Fibroblast of lung (primary cell): ENCODE results near the gene SRRM2. TPM values are rescaled to one million over a fixed set of nuclear protein-coding genes. Genes with fewer than 3 reads are reported as not detected.

Experiments
- DNase-seq, 2 donors: peaks; one replicate each; pipeline versions ENCODE4 v3.0.0 to v3.0.0-alpha.2; 2010; ENCODE audit warnings: low read depth in 2 of 2
- H2AFZ ChIP-seq: 2 replicates; pipeline ENCODE4 v1.5.1; 2012; ENCODE audit warnings: low read length, control low read depth, inconsistent platforms
- H3K27ac ChIP-seq: 2 replicates; pipeline ENCODE4 v1.5.1; 2011; ENCODE audit warnings: low read length, control low read depth; ENCODE audit not compliant: insufficient read depth
- H3K27me3 ChIP-seq: 2 replicates; pipeline ENCODE4 v1.5.1; 2011; ENCODE audit warnings: mild to moderate bottlenecking, low read length; ENCODE audit not compliant: control insufficient read depth, insufficient read depth
- H3K36me3 ChIP-seq: 2 replicates; pipeline ENCODE4 v1.5.1; 2011; ENCODE audit warnings: low read length; ENCODE audit not compliant: control insufficient read depth, insufficient read depth
- H3K4me1 ChIP-seq: 2 replicates; pipeline ENCODE4 v1.5.1; 2011; ENCODE audit warnings: low read length; ENCODE audit not compliant: control insufficient read depth, insufficient read depth; ENCODE audit errors: extremely low read depth
- H3K4me2 ChIP-seq: 2 replicates; pipeline ENCODE4 v1.5.1; 2011; ENCODE audit warnings: low read length, control low read depth; ENCODE audit not compliant: insufficient read depth; ENCODE audit errors: extremely low read depth
- H3K4me3 ChIP-seq, 4 experiments: fragments of 200-600 bp in 1 of 4; sonication (generic) in 1 of 4; replicated peaks in 1 of 4; 2 replicates each; pipeline ENCODE4 v1.5.1; 2011 to 2016; ENCODE audit warnings: low read length in 4 of 4, low read depth in 3 of 4, mild to moderate bottlenecking in 3 of 4, control low read depth in 2 of 4, inconsistent platforms in 1 of 4, mixed read lengths in 1 of 4; ENCODE audit not compliant: insufficient read depth in 1 of 4; ENCODE audit errors: control extremely low read depth in 1 of 4
- H3K79me2 ChIP-seq: 2 replicates; pipeline ENCODE4 v1.5.1; 2012; ENCODE audit warnings: mild to moderate bottlenecking, low read length, inconsistent platforms; ENCODE audit not compliant: control insufficient read depth, insufficient read depth
- H3K9ac ChIP-seq: 2 replicates; pipeline ENCODE4 v1.5.1; 2011; ENCODE audit warnings: mild to moderate bottlenecking, low read length, control low read depth; ENCODE audit not compliant: insufficient read depth
- H3K9me3 ChIP-seq: 2 replicates; pipeline ENCODE4 v1.5.1; 2012; ENCODE audit warnings: low read depth, low read length; ENCODE audit not compliant: control insufficient read depth, insufficient read depth
- H4K20me1 ChIP-seq: 2 replicates; pipeline ENCODE4 v1.5.1; 2011; ENCODE audit warnings: low read length; ENCODE audit not compliant: control insufficient read depth, insufficient read depth; ENCODE audit errors: extremely low read depth
- EZH2 ChIP-seq: IDR thresholded peaks from 2 replicates; pipeline ENCODE4 v1.5.1; 2012; ENCODE audit warnings: low read length, control low read depth, mild to moderate bottlenecking; ENCODE audit errors: missing control alignments
- polyA plus RNA-seq, 2 donors: library from polyadenylated mRNA; depleted of rRNA in 1 of 2; stranded (reverse) in 1 of 2; unstranded in 1 of 2; fragments of >200 nt; gene quantifications; 2 replicates each; pipeline ENCODE4 v1.2.1, GENCODE V29; 2011 to 2012; ENCODE audit warnings: missing spikeins in 1 of 2
- total RNA-seq: library from RNA; depleted of rRNA; stranded (reverse); fragments of >200 nt; gene quantifications from 2 replicates; pipeline ENCODE4 v1.2.1, GENCODE V29; 2014
- TF ChIP-seq, protein P1 (sequence below), 2 donors: IDR thresholded peaks in 1 of 2; conservative IDR thresholded peaks in 1 of 2; 1 replicate in 1 of 2; 2 replicates in 1 of 2; pipeline ENCODE4 v1.5.1; 2011 to 2012; ENCODE audit warnings: low read length in 2 of 2, control low read depth in 1 of 2, inconsistent platforms in 1 of 2, low read depth in 1 of 2, mild to moderate bottlenecking in 1 of 2

The SRRM2 gene
- total and polyA plus RNA-seq, 2 donors (not counting 1 experiment from before 2014, with no cell fraction given): 55.2 to 74.3 TPM

DNA sequence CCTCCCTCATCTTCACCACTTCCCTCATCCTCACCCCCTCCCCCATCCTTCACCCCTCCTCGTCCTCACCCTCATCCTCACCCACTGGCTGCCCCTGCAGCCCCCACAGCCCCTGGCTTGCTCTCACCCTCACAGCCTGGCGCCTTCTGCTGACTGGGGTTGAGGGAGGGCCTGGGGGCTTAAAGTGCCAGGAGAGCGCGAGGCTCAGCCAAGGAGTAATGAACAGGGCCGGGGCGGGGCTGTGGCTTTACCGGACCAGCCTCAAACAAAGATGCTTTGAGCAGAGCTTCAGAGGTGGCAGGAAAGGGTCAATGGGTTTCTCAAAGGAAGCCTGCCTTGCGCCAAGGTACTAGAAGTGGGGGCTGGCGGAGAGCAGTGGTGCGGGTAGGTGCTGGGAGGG, 35.0 kb downstream of the SRRM2 start, which contains the start of gene PRSS33:
PRSS33 (minus strand) TSS at position 155 of the 400 bp plus-strand sequence. CDS start 1,013 bp downstream, outside the sequence.
- Histone ChIP-seq H3K27ac (no peak within 1 kb of the TSS), H2AFZ (no peak within 1 kb of the TSS), H3K9ac (no peak within 1 kb of the TSS), H4K20me1 (no peaks in the 10 kb centered on the region), H3K79me2 (no peaks in the 10 kb centered on the region), H3K36me3 (no peaks in the 10 kb centered on the region), H3K4me3 (no peak within 1 kb of the TSS), H3K4me2 (no peak within 1 kb of the TSS), H3K9me3 (no peaks in the 10 kb centered on the region), H3K27me3 (peaks cover 36% of the 10 kb centered on the region), H3K4me1 (no peaks in the 10 kb centered on the region)
- TF ChIP-seq EZH2: no peak
- TF ChIP-seq, protein P1, sequence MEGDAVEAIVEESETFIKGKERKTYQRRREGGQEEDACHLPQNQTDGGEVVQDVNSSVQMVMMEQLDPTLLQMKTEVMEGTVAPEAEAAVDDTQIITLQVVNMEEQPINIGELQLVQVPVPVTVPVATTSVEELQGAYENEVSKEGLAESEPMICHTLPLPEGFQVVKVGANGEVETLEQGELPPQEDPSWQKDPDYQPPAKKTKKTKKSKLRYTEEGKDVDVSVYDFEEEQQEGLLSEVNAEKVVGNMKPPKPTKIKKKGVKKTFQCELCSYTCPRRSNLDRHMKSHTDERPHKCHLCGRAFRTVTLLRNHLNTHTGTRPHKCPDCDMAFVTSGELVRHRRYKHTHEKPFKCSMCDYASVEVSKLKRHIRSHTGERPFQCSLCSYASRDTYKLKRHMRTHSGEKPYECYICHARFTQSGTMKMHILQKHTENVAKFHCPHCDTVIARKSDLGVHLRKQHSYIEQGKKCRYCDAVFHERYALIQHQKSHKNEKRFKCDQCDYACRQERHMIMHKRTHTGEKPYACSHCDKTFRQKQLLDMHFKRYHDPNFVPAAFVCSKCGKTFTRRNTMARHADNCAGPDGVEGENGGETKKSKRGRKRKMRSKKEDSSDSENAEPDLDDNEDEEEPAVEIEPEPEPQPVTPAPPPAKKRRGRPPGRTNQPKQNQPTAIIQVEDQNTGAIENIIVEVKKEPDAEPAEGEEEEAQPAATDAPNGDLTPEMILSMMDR (conservative IDR thresholded peaks at IDR 0.05 in 1 of 2, IDR thresholded peaks at IDR 0.05 in 1 of 2; ENCODE audit: low read depth in 1 of 2, low read length in 2 of 2): no peak
- no peak for DNase-seq

DNA sequence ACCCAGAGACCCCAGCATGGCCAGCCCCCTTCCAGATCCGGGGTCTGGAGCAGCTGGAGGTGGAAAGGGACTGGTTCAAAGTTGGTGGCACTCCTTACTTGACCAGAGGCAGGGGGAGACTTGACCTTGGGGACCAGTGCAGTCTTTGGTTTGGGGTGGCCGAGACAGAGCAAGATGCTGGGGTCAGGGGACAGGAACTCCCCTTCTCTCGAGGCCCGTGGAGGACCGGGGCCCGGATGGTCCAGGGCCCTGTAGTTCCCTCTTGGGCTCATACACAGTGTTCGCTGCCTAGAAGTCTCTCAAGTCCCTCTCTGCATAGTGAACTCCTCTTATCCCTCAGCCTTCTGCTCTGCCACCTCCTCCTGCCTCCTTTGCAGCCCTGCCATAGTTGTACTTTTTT, 35.5 kb downstream of the SRRM2 start:
- Histone ChIP-seq H3K36me3 (no peaks in the 10 kb centered on the region), H3K4me2 (no peak overlapping the region), H3K4me3 (no peak overlapping the region), H3K27me3 (peaks cover 36% of the 10 kb centered on the region), H2AFZ (no peak overlapping the region), H3K9me3 (no peaks in the 10 kb centered on the region), H3K27ac (no peak overlapping the region), H3K4me1 (no peaks in the 10 kb centered on the region), H3K79me2 (no peaks in the 10 kb centered on the region), H3K9ac (no peak overlapping the region), H4K20me1 (no peaks in the 10 kb centered on the region)
- no peak for DNase-seq
- TF ChIP-seq, protein P1 (conservative IDR thresholded peaks at IDR 0.05 in 1 of 2, IDR thresholded peaks at IDR 0.05 in 1 of 2; ENCODE audit: low read depth in 1 of 2, low read length in 2 of 2): no peak
- no peak for TF ChIP-seq EZH2

DNA sequence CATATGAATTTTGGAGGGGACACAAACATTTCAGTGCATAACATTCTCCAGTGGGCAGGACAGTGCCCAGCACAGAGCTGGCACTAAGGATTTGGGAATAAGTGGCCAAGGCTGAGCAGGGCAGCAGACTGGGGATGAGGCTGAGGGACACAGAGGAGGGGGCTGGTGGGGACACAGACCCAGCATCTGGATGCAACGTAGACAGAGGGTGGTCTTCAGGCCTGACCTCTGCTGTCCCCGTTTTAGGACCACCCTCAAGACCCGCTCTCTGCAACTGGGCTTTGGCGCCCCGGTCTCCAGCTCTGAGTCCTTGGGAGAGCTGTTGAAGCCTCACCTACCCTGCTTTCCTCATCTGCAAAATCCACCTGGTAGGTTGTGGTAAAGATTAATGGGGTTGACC, 38.2 kb downstream of the SRRM2 start:
- no peak for TF ChIP-seq EZH2
- TF ChIP-seq, protein P1 (conservative IDR thresholded peaks at IDR 0.05 in 1 of 2, IDR thresholded peaks at IDR 0.05 in 1 of 2; ENCODE audit: low read depth in 1 of 2, low read length in 2 of 2): no peak
- Histone ChIP-seq H4K20me1 (no peaks in the 10 kb centered on the region), H3K36me3 (no peaks in the 10 kb centered on the region), H2AFZ (no peak overlapping the region), H3K9ac (no peak overlapping the region), H3K4me1 (no peaks in the 10 kb centered on the region), H3K4me3 (no peak overlapping the region), H3K9me3 (no peaks in the 10 kb centered on the region), H3K4me2 (no peak overlapping the region), H3K27me3 (peaks cover 28% of the 10 kb centered on the region), H3K27ac (no peak overlapping the region), H3K79me2 (no peaks in the 10 kb centered on the region)
- DNase-seq: no peak
